Lower leg skin (tissue), 4 donors: ENCODE data around the gene ALDH7A1. TPM values are rescaled to one million over a fixed set of nuclear protein-coding genes. Genes with fewer than 3 reads are reported as not detected.
"Not testable (repeated sequence)": the region's sequence is repeated elsewhere in the genome, so short reads cannot be mapped to it uniquely, and the experiment has no call there.

Experiments
- DNase-seq, 2 donors: peaks; one replicate each; pipeline ENCODE4 v3.0.0-alpha.2; 2019; ENCODE audit warnings: low spot score in 2 of 2
- H3K4me3 ChIP-seq: fragments of 200-600 bp; sonication (generic); 2 replicates; pipeline ENCODE4 v1.5.1; 2017; ENCODE audit warnings: mild to moderate bottlenecking, low read depth; ENCODE audit not compliant: poor library complexity, severe bottlenecking
- POLR2A ChIP-seq, 2 donors: fragments of 450-650 bp; IDR thresholded peaks; one replicate each; pipeline ENCODE4 v1.6.1; 2016 to 2017; ENCODE audit warnings: antibody characterized with exemption in 2 of 2, mild to moderate bottlenecking in 1 of 2, moderate library complexity in 1 of 2
- WGBS, 2 donors: methylation state at CpG; one replicate each; pipeline ENCODE4 v1.1.5; 2018; 5-methylcytosine and 5-hydroxymethylcytosine counted together
- intact Hi-C: fragments of 100-400 bp; cut with DNase I; formaldehyde crosslinking; loops from one replicate; pipeline ENCODE4 v1.15.0; 2023; ENCODE audit warnings: low total_unique reads
- total RNA-seq, 4 donors: library from RNA; depleted of rRNA; stranded (reverse); fragments of >200 nt; gene quantifications; one replicate each; pipeline ENCODE4 v1.1.0, GENCODE V29; 2016
- TF ChIP-seq, protein P1 (sequence below), 3 donors: fragments of 450-650 bp; IDR thresholded peaks; one replicate each; pipeline ENCODE4 v1.5.1; 2016; ENCODE audit warnings: antibody characterized with exemption in 3 of 3, mild to moderate bottlenecking in 3 of 3, moderate library complexity in 2 of 3

The ALDH7A1 gene
- total RNA-seq, 4 donors from 2014 or later = 26.1 to 36.2 (median 31.4) TPM

DNA sequence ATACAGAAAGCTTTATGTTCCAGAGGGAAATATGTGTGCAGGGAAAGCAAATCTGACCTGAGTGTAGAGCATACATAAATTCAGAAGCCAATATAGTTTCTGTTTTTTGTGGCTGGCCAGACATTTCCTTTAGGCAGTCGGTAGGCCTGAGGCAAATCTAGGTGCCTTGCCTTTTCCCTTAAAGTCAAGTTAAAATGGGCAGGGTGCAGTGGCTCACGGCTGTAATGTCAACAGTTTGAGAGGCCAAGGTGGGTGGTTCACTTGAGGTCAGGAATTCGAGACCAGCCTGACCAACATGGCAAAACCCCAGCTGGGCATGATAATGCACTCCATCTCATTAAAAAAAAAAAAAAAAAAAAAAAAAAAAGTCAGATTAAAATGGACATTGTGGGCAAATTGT lies 36.9 kb upstream of the ALDH7A1 start:
- intact Hi-C loops = no loop called here
- no peak for DNase-seq
- no peak overlapping the region for H3K4me3 ChIP-seq
- TF ChIP-seq, protein P1, sequence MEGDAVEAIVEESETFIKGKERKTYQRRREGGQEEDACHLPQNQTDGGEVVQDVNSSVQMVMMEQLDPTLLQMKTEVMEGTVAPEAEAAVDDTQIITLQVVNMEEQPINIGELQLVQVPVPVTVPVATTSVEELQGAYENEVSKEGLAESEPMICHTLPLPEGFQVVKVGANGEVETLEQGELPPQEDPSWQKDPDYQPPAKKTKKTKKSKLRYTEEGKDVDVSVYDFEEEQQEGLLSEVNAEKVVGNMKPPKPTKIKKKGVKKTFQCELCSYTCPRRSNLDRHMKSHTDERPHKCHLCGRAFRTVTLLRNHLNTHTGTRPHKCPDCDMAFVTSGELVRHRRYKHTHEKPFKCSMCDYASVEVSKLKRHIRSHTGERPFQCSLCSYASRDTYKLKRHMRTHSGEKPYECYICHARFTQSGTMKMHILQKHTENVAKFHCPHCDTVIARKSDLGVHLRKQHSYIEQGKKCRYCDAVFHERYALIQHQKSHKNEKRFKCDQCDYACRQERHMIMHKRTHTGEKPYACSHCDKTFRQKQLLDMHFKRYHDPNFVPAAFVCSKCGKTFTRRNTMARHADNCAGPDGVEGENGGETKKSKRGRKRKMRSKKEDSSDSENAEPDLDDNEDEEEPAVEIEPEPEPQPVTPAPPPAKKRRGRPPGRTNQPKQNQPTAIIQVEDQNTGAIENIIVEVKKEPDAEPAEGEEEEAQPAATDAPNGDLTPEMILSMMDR (IDR thresholded peaks at IDR 0.05) = no peak
- no peak for TF ChIP-seq POLR2A (IDR thresholded peaks at IDR 0.05)
- 73 to 75% methylated on average over 3 of the region's 3 CpGs for WGBS, 2 donors

DNA sequence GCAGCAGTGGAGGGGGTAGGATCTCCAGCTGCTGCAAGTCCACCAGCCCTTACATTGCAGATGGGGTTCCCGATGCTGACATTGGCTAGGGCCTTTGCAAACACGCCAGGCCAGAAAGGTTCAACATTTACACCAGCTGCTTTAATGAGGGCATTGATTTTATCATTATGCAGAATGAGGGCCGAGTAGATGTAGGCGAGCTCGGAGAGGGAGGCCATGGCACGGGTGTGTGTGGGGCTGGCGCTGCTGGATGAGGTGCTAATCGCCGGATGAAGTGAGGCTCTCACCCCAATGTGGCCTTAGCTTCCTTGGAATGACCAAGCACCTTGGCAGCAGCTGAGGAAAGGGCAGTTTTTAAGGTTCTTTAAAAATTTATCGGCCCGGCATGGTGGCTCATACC lies 33.1 kb upstream of the ALDH7A1 start:
- TF ChIP-seq POLR2A (IDR thresholded peaks at IDR 0.05) = no peak
- TF ChIP-seq, protein P1 (IDR thresholded peaks at IDR 0.05) = no peak
- DNase-seq = peak in 1 of 2 donors; percentile 43
- H3K4me3 ChIP-seq = no peak overlapping the region
- intact Hi-C loops = no loop called here
- 93 to 95% methylated on average over 11 of the region's 11 CpGs for WGBS, 2 donors

DNA sequence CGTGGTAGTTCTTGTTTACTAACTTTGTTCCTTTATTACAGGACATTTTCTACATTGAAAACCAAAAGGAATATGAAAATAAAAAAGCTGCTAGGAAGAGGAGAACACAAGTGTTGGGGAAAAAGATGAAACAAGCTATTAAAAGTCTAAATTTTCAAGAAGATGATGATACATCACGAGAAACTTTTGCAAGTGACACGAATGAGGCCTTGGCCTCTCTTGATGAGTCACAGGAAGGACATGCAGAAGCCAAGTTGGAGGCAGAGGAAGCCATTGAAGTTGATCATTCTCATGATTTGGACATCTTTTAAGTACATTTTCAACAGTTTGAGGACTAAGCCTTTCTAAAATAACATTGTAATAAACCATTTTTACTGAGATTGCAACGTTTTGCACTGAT lies 29.5 kb upstream of the ALDH7A1 start:
- intact Hi-C loops = no loop called here
- 43 to 54% methylated on average over 4 of the region's 4 CpGs for WGBS, 2 donors
- no peak for TF ChIP-seq POLR2A (IDR thresholded peaks at IDR 0.05)
- TF ChIP-seq, protein P1 (IDR thresholded peaks at IDR 0.05) = no peak
- H3K4me3 ChIP-seq = no peak overlapping the region
- DNase-seq = no peak

DNA sequence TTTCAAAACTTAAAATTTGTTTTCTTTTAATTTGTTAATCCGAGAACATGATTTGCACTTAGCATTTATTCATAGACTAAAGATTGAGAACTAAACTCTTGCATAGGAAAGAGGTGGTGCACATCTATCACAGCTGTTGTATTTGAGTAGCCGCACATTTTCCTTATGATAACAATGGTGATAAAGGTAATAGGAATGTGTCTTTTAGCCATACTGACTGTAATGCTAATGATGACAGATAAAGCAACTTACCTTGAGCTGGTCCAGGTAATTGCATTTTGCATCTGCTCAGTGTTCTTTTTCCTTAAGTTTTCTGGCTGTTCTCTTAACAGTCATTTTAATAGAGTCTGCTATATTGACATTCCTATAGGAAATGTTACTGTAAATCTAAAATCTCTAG lies 24.8 kb upstream of the ALDH7A1 start:
- WGBS, 2 donors = 83 to 94% methylated on average over 2 of the region's 2 CpGs
- DNase-seq = no peak
- H3K4me3 ChIP-seq = no peak overlapping the region
- intact Hi-C loops = no loop called here
- TF ChIP-seq, protein P1 (IDR thresholded peaks at IDR 0.05) = no peak
- no peak for TF ChIP-seq POLR2A (IDR thresholded peaks at IDR 0.05)

DNA sequence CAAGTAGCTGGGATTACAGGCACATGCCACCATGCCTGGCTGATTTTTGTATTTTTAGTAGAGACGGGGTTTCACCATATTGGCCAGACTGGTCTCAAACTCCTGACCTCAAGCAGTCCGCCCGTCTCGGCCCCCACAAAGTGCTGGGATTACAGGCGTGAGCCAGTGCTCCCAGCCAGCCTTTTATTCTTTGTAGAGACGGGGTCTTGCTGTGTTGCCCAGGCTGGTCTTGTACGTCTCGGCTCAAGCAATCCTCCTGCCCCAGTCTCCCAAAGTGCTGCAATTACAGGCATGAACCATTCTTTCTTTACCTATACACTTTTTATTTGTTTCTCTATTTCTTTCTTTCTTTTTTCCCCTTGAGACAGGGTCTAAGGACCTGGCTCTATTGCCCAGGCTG lies 22.6 kb upstream of the ALDH7A1 start:
- peak in 1 of 2 donors; percentile 53 for DNase-seq
- H3K4me3 ChIP-seq, intact Hi-C loops: not testable (repeated sequence)
- WGBS, 2 donors = 97% methylated on average over 8 of the region's 8 CpGs

DNA sequence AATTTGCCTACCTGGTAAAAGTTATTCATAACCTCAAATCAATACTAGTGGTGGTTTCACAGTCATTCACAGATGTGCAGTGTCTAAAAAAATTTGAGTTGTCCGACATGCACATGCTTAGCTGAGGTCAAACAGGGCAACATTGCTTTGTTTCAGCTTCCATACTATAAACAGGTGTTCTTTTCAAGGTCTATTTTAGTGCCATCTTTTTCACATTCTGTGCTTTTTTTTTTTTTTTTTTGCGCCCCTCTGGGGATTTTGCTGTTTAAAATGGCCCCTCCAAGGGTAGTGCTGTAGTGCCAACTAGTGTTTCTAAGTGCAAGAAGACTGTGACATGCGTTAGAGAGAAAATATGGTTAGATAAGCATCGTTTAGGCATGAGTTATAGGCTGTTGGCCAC lies 20.3 kb upstream of the ALDH7A1 start:
- no peak for TF ChIP-seq POLR2A (IDR thresholded peaks at IDR 0.05)
- TF ChIP-seq, protein P1 (IDR thresholded peaks at IDR 0.05) = no peak
- intact Hi-C loops = no loop called here
- DNase-seq = no peak
- no peak overlapping the region for H3K4me3 ChIP-seq
- WGBS, 2 donors = 82 to 87% methylated on average over 4 of the region's 4 CpGs
